ENCODE data around the gene LRMDA. TPM values are rescaled to one million over a fixed set of nuclear protein-coding genes. Genes with fewer than 3 reads are reported as not detected.

The LRMDA gene
- total and polyA plus RNA-seq, 2 of the 8 experiments (the other 6 are each of a cell fraction or from before 2014, with no cell fraction given) = 0.86 to 2.8 TPM

DNA sequence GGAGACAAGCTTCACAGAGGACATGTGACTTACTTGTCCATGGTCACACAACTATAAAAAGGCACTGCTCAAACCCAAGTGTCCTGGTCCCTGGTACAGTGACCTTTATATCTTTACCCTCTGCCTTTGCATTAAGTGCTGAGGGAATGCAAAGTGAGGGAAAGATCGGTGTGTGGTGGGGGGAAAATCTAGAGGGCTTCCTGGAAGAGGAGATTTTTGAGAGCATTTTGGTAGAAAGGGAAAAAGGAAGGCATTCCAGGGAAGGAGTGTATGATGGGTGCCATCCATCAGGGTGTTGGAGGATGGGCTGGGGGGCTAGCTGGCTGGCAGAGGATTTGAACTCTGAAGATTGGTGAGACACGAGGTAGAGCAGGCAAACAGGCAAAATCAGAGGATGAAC lies 39.2 kb upstream of the LRMDA start:
- Histone ChIP-seq H3K79me2 (ENCODE audit: control insufficient read depth in 1 of 2, insufficient read depth in 2 of 2, low read length in 2 of 2) (no peaks in the 10 kb centered on the region), H2AK5ac (ENCODE audit: low read depth, low read length) (no peak overlapping the region), H3K23ac (ENCODE audit: insufficient read length) (no peak overlapping the region), H3K4me3 (ENCODE audit: extremely low read depth in 1 of 4, insufficient read depth in 2 of 4, low read depth in 3 of 4, low read length in 4 of 4) (no peak overlapping the region), H2BK15ac (ENCODE audit: low read length) (no peak overlapping the region), H3K9me3 (ENCODE audit: insufficient read depth in 2 of 2, low read depth in 1 of 2, low read length in 1 of 2) (no peaks in the 10 kb centered on the region), H3K27ac (ENCODE audit: low read depth, low read length) (no peak overlapping the region), H3K14ac (ENCODE audit: insufficient read length) (no peak overlapping the region), H2AFZ (ENCODE audit: low read length) (no peak overlapping the region), H4K5ac (ENCODE audit: insufficient read length, low read depth, low read length) (no peak overlapping the region), H2BK20ac (ENCODE audit: low read length) (no peak overlapping the region), H3K23me2 (ENCODE audit: low read depth, low read length) (peaks cover 11% of the 10 kb centered on the region; the same call in 1 of the 2 replicates), H3K4me1 (replicated peaks in 1 of 4; ENCODE audit: control insufficient read depth in 3 of 4, insufficient read depth in 4 of 4, low read length in 3 of 4) (peaks cover 0 to 19% (median 4%) of the 10 kb centered on the region in 4 experiments; a peak in 5 of 7 replicates), H2BK12ac (ENCODE audit: low read depth, low read length) (no peak overlapping the region), H4K91ac (replicated peaks; ENCODE audit: insufficient read length, low read length) (no peak overlapping the region), H2BK5ac (ENCODE audit: low read depth, low read length) (no peak overlapping the region), H3K56ac (replicated peaks; ENCODE audit: insufficient read length, low read depth, low read length) (no peak overlapping the region), H4K20me1 (replicated peaks in 1 of 2; ENCODE audit: control insufficient read depth in 1 of 2, insufficient read depth in 2 of 2, low read length in 2 of 2) (peaks cover 2 to 3% of the 10 kb centered on the region in 2 experiments), H3K4ac (replicated peaks; ENCODE audit: insufficient read length, low read depth, low read length) (no peak overlapping the region), H2BK120ac (replicated peaks; ENCODE audit: low read depth, low read length) (no peak overlapping the region), H3K9ac (replicated peaks in 1 of 4; ENCODE audit: extremely low read depth in 1 of 4, low read depth in 3 of 4, low read length in 3 of 4) (no peak overlapping the region), H4K8ac (ENCODE audit: extremely low read depth, insufficient read depth, low read length) (no peak overlapping the region), H3K36me3 (ENCODE audit: control insufficient read depth in 2 of 4, insufficient read depth in 4 of 4, low read length in 3 of 4) (peaks cover 0 to 5% (median 0%) of the 10 kb centered on the region in 4 experiments; a peak in 1 of 8 replicates), H3K27me3 (replicated peaks in 1 of 4; ENCODE audit: control insufficient read depth in 3 of 4, extremely low read depth in 1 of 4, insufficient read depth in 3 of 4, low read length in 3 of 4) (peaks cover 35 to 63% (median 47%) of the 10 kb centered on the region in 4 experiments), H3K18ac (ENCODE audit: extremely low read depth, low read length) (no peak overlapping the region), H3K79me1 (ENCODE audit: low read depth, low read length) (no peaks in the 10 kb centered on the region), H3K4me2 (ENCODE audit: insufficient read depth in 1 of 2, low read depth in 2 of 2, low read length in 2 of 2) (no peak overlapping the region)
- POLR2A ChIA-PET (ENCODE audit: partially characterized antibody) = interaction anchor here (1.2 kb wide), 1 partner anchor 25 kb away, joined by 3 read pairs; no protein-coding TSS in a partner anchor
- FAIRE-seq (no peak), DNase-seq (ENCODE audit: low read depth in 1 of 2, low spot score in 2 of 2) (no peak)
- 76% methylated on average over 2 of the region's 2 CpGs; no CpG with 5 or more reads in 1 of the 2 experiments for WGBS, 2 experiments (ENCODE audit: extremely low coverage in 1 of 2, insufficient coverage in 1 of 2, insufficient read length in 1 of 2, insufficient replicate concordance in 2 of 2, low coverage in 1 of 2, low lambda C conversion rate in 2 of 2, missing lambda C conversion rate in 1 of 2)
- no peak for TF ChIP-seq EGR1 (IDR thresholded peaks at IDR 0.05; ENCODE audit: borderline replicate concordance, low read depth, low read length)
- TF ChIP-seq KDM1A (IDR thresholded peaks at IDR 0.05; ENCODE audit: borderline replicate concordance, low read length) = no peak
- no peak for TF ChIP-seq TCF12 (IDR thresholded peaks at IDR 0.05; ENCODE audit: low read depth, low read length)
- TF ChIP-seq GABPA (IDR thresholded peaks at IDR 0.05; ENCODE audit: borderline replicate concordance, insufficient read depth, low read length) = no peak
- no peak for TF ChIP-seq FOSL1 (IDR thresholded peaks at IDR 0.05; ENCODE audit: insufficient read depth, low read depth, low read length)
- TF ChIP-seq ASH2L (IDR thresholded peaks at IDR 0.05; ENCODE audit: low read length) = no peak
- no peak for TF ChIP-seq NANOG (IDR thresholded peaks at IDR 0.05; ENCODE audit: insufficient read depth, low read depth, low read length, poor library complexity, severe bottlenecking)
- TF ChIP-seq, protein P1, sequence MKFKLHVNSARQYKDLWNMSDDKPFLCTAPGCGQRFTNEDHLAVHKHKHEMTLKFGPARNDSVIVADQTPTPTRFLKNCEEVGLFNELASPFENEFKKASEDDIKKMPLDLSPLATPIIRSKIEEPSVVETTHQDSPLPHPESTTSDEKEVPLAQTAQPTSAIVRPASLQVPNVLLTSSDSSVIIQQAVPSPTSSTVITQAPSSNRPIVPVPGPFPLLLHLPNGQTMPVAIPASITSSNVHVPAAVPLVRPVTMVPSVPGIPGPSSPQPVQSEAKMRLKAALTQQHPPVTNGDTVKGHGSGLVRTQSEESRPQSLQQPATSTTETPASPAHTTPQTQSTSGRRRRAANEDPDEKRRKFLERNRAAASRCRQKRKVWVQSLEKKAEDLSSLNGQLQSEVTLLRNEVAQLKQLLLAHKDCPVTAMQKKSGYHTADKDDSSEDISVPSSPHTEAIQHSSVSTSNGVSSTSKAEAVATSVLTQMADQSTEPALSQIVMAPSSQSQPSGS (IDR thresholded peaks at IDR 0.05; ENCODE audit: low read length) = no peak
- TF ChIP-seq SP1 (IDR thresholded peaks at IDR 0.05; ENCODE audit: low read depth, low read length) = no peak
- no peak for TF ChIP-seq SAP30 (IDR thresholded peaks at IDR 0.05; ENCODE audit: insufficient read depth, insufficient replicate concordance, low read length)
- no peak for TF ChIP-seq CBX5 (IDR thresholded peaks at IDR 0.05; ENCODE audit: low read depth, low read length)
- no peak for TF ChIP-seq CEBPB (IDR thresholded peaks at IDR 0.05; ENCODE audit: low read depth, low read length)
- CTCF ChIA-PET (ENCODE audit: partially characterized antibody) = interaction anchor here (0.6 to 1.9 kb wide), 4 partner anchors 93 to 644 kb away, joined by 3 to 4 read pairs (median 3); no protein-coding TSS in a partner anchor
